ENCODE data around the gene NAV3.

- TF ChIP-seq, protein P1, sequence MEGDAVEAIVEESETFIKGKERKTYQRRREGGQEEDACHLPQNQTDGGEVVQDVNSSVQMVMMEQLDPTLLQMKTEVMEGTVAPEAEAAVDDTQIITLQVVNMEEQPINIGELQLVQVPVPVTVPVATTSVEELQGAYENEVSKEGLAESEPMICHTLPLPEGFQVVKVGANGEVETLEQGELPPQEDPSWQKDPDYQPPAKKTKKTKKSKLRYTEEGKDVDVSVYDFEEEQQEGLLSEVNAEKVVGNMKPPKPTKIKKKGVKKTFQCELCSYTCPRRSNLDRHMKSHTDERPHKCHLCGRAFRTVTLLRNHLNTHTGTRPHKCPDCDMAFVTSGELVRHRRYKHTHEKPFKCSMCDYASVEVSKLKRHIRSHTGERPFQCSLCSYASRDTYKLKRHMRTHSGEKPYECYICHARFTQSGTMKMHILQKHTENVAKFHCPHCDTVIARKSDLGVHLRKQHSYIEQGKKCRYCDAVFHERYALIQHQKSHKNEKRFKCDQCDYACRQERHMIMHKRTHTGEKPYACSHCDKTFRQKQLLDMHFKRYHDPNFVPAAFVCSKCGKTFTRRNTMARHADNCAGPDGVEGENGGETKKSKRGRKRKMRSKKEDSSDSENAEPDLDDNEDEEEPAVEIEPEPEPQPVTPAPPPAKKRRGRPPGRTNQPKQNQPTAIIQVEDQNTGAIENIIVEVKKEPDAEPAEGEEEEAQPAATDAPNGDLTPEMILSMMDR (IDR thresholded peaks at IDR 0.05): no peak
- no peak for TF ChIP-seq REST (IDR thresholded peaks at IDR 0.05; ENCODE audit: insufficient read depth in 1 of 2, low read depth in 2 of 2, low read length in 1 of 2)
- no peak for TF ChIP-seq POLR2AphosphoS5 (IDR thresholded peaks at IDR 0.05; ENCODE audit: low read depth, low read length)
These were observed 353.1 kb downstream of the NAV3 start for GRCh38 chr12:78183824-78184223.
